Endometrial microvascular endothelial cells (primary cell): Measurements from ENCODE around the gene PELO. TPM values are rescaled to one million over a fixed set of nuclear protein-coding genes. Genes with fewer than 3 reads are reported as not detected.
"Not testable (repeated sequence)": the region's sequence is repeated elsewhere in the genome, so short reads cannot be mapped to it uniquely, and the experiment has no call there.

Source experiments
- in situ Hi-C: cut with HindIII; loops from 2 replicates; pipeline ENCODE4 v1.10.0; 2017; ENCODE audit warnings: low sequenced_read_pairs, low pct_unique_long_range_greater_than_20kb; ENCODE audit errors: inconsistent ontology term
- total RNA-seq: library from RNA; depleted of rRNA; stranded (reverse); fragments of >200 nt; gene quantifications from one replicate; pipeline ENCODE4 v1.2.3, GENCODE V29; 2015; ENCODE audit errors: inconsistent ontology term

Gene PELO
- total RNA-seq, 1 donor from 2014 or later = 15.2 TPM

DNA sequence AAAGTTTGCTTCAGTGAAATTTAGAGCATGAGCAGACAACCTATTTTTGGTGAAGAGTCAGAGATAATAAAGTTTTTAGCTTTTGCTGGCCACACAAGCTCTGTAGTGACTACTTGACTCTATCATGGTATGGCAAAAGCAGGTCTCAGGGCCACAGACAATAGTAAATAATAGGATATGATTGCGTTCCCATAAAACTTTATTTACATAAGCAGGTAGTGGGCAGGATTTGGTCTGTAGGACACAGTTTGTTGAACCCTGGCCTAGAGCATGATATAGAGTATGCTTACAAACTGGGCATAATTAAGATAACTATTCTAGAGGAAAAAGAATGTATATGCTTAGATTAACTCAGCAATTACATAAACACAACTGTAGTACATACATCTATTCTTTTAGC, 30.1 kb downstream of the PELO start:
- in situ Hi-C loops = no loop called here

GRCh38 chr5:52818360-52818759, 30.6 kb downstream of the PELO start:
- in situ Hi-C loops = no loop called here

DNA sequence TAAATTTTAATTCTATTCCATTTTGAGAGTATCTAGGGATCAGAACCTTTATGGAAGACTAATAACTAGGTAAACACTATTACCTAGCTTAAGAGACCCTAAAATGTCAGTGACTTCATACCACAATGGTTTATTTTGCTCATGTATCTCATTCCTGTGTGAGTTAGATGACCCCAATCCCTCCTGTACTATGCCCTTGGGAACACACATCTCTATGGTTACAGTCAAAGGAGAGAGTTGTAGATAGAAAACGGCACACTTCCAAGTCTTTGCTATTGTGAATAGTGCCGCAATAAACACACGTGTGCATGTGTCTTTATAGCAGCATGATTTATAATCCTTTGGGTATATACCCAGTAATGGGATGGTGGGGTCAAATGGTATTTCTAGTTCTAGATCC, 31.1 kb downstream of the PELO start:
- in situ Hi-C loops = not testable (repeated sequence)

GRCh38 chr5:52821901-52822300, 34.2 kb downstream of the PELO start:
- in situ Hi-C loops = no loop called here

- in situ Hi-C loops = no loop called here
These were observed 34.7 kb downstream of the PELO start for GRCh38 chr5:52822437-52822836.

GRCh38 chr5:52824827-52825226, 37.1 kb downstream of the PELO start:
- in situ Hi-C loops = no loop called here

DNA sequence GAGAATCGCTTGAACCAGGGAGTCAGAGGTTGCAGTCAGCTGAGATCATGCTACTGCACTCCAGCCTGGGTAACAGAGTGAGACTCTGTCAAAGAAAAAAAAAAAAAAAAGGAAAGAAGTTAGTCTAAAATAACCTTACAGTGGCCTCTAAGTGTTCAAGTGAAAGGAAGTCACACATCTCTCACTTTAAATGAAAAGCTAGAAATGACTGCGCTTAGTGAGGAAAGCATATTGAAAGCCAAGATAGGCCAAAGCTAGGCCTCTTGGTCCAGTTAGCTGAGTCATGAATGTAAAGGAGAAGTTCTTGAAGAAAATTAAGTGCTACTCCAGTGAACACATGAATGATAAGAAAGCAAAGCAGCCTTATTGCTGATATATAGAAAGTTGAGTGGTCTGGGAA, 38.1 kb downstream of the PELO start:
- in situ Hi-C loops = no loop called here

DNA sequence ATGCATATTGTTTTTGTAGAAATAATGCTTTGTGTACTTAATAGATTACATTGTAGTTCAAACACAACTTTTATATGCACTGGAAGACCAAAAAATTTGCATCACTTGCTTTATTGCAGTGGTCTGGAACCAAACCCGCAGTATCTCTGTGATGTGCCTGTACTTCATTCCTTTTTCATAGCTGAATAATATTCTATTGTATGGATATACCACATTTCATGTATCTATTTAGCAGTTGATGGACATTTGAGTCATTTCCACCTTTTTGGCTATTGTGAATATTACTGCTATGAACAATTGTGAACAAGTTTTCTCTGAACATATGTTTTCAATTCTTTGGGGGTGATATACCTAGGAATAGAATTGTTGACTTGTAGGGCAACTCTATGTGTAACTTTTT, 40.1 kb downstream of the PELO start:
- in situ Hi-C loops = no loop called here

- in situ Hi-C loops = no loop called here
These were observed 41.9 kb downstream of the PELO start for GRCh38 chr5:52829664-52830063.

DNA sequence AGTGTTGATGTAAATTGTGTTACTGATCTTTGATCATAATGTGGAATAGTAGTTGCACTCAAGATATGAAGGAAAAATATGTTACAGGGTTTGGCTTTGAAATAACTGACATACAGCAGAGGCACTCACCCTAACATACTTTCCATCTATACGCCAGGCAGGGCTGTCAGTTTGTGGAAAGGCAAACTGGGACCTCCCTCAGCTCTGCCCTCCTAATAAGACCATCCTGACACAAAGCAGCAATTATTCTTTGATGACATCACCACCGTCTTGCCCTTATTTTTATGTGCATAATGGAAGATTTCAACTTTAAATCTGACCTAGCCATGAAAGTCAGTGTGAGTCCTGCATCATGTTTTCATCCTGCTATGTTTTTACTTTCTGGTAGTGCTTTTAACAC, 42.9 kb downstream of the PELO start:
- in situ Hi-C loops = no loop called here

- in situ Hi-C loops = no loop called here
These were observed 44.2 kb downstream of the PELO start for GRCh38 chr5:52831786-52832511.

GRCh38 chr5:52834320-52834719, 46.6 kb downstream of the PELO start:
- in situ Hi-C loops = no loop called here

DNA sequence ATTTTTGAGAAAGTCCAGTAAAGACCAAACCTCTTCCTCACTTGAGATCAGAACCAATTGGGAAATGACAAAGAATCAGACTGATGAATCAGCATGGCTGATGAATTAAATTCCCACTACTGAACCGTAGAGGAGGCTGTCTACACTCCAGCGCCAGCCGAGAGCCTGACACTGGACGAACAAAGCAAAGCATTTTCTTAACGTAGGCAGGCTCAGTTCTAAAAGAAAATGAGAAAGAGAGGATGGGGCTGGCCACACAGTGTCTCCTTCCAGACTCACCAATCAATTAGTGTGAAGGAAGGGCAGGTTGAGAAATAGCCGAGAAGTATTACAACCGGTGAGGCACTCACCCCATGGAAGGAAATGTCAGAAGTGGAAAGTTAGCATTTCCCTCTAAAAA, 49.4 kb downstream of the PELO start:
- in situ Hi-C loops = no loop called here

Other genes starting within 250 kb of the PELO start
- 3.4 TPM for gene ITGA1, start within 50 bp of the PELO start, total RNA-seq
- 69.9 TPM for gene ITGA2, start 201.4 kb downstream of the PELO start, total RNA-seq